Iris pigment epithelial cell (primary cell): ENCODE measurements around the gene PIN1.
A peak's percentile ranks its signal among the peaks of the same experiment; 100 is the strongest.
"Not testable (repeated sequence)": the region's sequence is repeated elsewhere in the genome, so short reads cannot be mapped to it uniquely, and the experiment has no call there.

ENCODE experiments used
- DNase-seq: peaks from one replicate; pipeline ENCODE4 v3.0.0-alpha.2; 2011; ENCODE audit warnings: low read depth

PIN1 gene

GRCh38 chr19:9834726-9835506 lies at the start of gene PIN1:
PIN1 (plus strand) TSS chr19:9835318; CDS start chr19:9835345, 27 bp downstream.
- peak; percentile 98 for DNase-seq

- DNase-seq = peak; percentile 95
Observed at GRCh38 chr19:9785367-9786331, 49.5 kb upstream of the PIN1 start.

GRCh38 chr19:9786342-9786741 lies 48.8 kb upstream of the PIN1 start:
- DNase-seq = no peak

- no peak for DNase-seq
Observed at GRCh38 chr19:9786819-9787218, 48.3 kb upstream of the PIN1 start.

GRCh38 chr19:9788604-9789003 lies 46.5 kb upstream of the PIN1 start:
- not testable (repeated sequence) for DNase-seq

- no peak for DNase-seq
Observed at GRCh38 chr19:9789066-9789465, 46.1 kb upstream of the PIN1 start.

GRCh38 chr19:9789579-9789978 lies 45.5 kb upstream of the PIN1 start:
- not testable (repeated sequence) for DNase-seq

GRCh38 chr19:9791073-9791367 lies 44.1 kb upstream of the PIN1 start:
- DNase-seq = not testable (repeated sequence)

GRCh38 chr19:9791552-9792205 lies 43.4 kb upstream of the PIN1 start:
- DNase-seq = peak; percentile 98

- DNase-seq = peak; percentile 96
Observed at GRCh38 chr19:9792206-9793070, 42.7 kb upstream of the PIN1 start.

GRCh38 chr19:9793071-9793591 lies 42.0 kb upstream of the PIN1 start:
- DNase-seq = peak; percentile 58

- peak; percentile 91 for DNase-seq
Observed at GRCh38 chr19:9796113-9796773, 38.9 kb upstream of the PIN1 start.

GRCh38 chr19:9797871-9798270 lies 37.2 kb upstream of the PIN1 start:
- no peak for DNase-seq

- DNase-seq = no peak
Observed at GRCh38 chr19:9799162-9799561, 36.0 kb upstream of the PIN1 start.

- no peak for DNase-seq
Observed at GRCh38 chr19:9801976-9802375, 33.1 kb upstream of the PIN1 start.

GRCh38 chr19:9806803-9807202 lies 28.3 kb upstream of the PIN1 start:
- no peak for DNase-seq

- no peak for DNase-seq
Observed at GRCh38 chr19:9808855-9809824, 26.0 kb upstream of the PIN1 start.

GRCh38 chr19:9811139-9811538 lies 24.0 kb upstream of the PIN1 start:
- no peak for DNase-seq

- no peak for DNase-seq
Observed at GRCh38 chr19:9818175-9818733, 16.9 kb upstream of the PIN1 start.
